ENCODE results near the gene ZNF771.

Gene ZNF771

GRCh38 chr16:30407102-30407803 is at the start of gene ZNF771:
Gene ZNF771 (plus strand): TSS chr16:30407606. CDS start chr16:30408054, 448 bp downstream.
- DNase-seq (ENCODE audit: low spot score), result peak; percentile 95

DNA sequence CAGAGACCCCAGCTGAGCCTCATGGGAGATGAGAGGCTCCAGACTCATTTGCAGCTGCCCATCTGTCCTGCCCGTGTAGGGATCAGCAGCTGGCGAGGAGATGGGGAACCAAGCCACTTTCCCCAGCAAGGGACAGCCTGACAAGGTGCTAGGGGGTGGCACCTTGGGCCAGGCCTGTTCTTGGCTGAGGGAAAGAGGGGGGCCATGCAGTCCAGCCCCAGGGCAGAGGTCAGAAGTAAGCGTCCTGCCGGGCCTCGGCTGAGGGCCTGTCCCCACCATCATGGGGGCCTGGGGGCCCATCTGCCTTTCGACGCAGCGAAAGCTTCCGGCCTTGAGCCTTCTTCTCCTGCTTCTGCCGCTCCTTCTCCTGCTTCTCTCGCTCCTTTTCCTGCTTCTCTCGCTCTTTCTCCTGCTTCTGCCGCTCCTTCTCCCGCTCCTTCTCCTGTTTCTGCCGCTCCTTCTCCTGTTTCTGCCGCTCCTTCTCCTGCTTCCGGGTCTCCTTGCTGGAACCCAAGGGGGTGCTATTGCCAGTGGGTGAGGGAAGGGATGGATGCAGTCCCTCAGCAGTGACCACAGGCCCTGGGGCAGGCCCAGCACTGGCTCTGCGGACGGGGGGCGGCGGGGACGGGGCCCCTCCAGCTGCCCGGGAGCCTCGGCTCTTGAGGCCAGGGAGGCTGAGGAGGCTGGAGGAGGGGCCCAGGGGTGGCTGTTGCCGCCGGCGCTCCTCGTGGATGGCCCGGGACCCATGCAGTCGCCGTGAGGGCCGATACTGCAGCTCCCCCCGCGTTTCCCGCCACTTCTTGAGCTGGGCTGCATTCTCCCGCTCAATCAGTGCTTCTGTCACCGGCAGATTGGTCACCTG is 49.5 kb upstream of the ZNF771 start:
- DNase-seq (ENCODE audit: low spot score), result no peak

DNA sequence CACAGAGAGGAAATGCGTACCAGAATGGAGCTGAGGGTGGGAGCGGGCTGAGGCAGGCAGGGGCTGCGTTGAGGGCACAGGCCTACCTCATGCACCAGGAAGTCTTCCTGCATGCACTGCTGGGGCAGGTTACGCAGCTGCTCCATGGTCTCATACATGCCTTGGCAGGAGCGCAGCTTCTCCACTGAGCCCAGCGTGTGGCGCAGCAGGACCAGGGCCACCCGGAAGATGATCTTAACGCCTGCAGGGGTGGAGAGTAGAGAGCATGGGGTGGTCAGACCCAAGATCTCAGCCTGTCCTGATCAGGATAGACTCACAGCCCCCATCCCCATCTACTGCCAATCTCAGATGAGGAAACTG is 48.8 kb upstream of the ZNF771 start:
- no peak for DNase-seq (ENCODE audit: low spot score)

DNA sequence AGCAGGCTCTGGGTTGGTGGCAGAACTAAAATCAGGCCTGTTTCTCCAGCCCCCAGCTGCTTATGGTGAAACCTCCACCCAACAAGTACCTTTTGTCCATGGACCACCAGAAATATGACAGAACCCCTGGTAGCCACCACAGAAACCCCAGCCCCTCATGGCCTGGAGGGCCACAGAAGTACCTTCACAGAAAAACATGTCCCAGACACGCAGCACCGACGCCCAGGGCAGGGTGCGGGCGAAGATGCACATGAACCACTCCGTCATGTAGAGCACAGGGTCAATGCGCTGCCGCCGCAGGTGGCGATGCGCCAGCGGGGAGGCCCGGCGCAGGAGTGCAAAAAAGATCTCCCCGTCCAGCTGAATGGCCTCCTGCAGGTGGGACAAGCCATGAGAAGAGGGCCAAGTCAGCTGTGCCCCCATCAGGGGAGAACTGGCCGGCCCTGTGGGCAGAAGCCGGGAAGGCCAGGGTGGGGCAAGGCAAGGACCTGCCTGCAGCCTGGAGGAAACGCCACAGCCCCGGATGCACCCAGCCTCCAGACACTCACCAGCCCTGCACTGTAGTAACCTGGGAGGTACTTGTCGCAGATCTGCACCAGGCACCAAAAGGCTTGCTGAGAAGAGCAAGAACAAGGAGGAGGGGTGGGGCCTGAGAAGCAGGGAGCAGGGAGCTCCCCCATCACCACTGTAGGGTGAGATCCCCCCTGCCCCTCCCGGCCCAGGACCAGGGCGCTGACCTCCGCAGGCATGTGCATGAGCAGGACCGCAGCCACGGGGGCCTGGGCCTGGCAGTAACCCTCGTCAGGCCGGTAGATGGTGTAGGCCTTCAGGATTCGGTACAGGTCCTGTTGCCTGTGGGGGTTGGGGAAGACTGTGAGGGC is 48.2 kb upstream of the ZNF771 start:
- no peak for DNase-seq (ENCODE audit: low spot score)

GRCh38 chr16:30359871-30360170 is 47.6 kb upstream of the ZNF771 start:
- no peak for DNase-seq (ENCODE audit: low spot score)

- DNase-seq (ENCODE audit: low spot score), result no peak
Observed at GRCh38 chr16:30361180-30361579, 46.2 kb upstream of the ZNF771 start.

DNA sequence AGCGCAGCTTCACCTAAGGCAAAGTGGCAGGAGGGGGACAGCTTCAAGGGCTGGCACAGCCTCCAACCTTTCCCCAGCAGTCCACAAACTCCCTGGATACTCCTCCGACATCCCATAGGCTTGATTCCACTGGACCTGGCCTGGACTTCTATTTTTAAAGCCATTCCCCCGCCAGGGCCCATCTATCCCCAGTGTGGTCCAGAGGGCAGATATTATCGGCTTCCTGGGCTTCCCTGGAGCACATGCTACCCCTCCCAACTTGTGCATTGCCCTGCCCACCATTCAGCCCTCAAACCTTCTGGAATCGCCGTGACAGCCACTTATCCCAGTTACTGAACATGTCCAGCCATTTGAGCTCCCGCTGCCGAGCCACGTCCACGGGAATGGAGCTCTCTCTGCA is 42.2 kb upstream of the ZNF771 start:
- DNase-seq (ENCODE audit: low spot score), result no peak

DNA sequence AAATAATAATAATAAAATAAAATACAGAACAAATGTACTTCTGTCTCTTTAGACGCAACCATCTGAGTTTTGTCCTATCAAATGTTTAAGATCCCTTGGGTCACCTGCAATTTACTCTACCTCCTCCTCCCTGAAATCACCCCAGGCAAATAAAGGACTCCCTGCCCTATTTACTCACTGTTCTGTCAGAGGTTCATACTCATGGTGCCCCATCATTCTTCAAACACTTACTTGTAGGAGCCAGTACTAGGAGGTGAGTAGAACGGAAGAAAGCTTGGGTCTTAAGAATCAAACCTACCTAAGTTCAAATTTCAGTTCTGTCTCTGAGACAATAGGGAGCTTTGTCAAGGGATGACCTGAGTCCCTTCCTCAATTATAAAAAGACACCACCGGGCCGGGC is 40.9 kb upstream of the ZNF771 start:
- DNase-seq (ENCODE audit: low spot score), result no peak

GRCh38 chr16:30367349-30368009 is 39.9 kb upstream of the ZNF771 start:
- DNase-seq (ENCODE audit: low spot score), result no peak

GRCh38 chr16:30368122-30368791 is 39.1 kb upstream of the ZNF771 start:
- peak; percentile 63 for DNase-seq (ENCODE audit: low spot score)

- no peak for DNase-seq (ENCODE audit: low spot score)
Observed at GRCh38 chr16:30368792-30369090, 38.7 kb upstream of the ZNF771 start.

GRCh38 chr16:30369091-30369937 is 38.1 kb upstream of the ZNF771 start:
- DNase-seq (ENCODE audit: low spot score), result no peak

- no peak for DNase-seq (ENCODE audit: low spot score)
Observed at GRCh38 chr16:30369938-30370455, 37.4 kb upstream of the ZNF771 start.

- peak; percentile 96 for DNase-seq (ENCODE audit: low spot score)
Observed at GRCh38 chr16:30370456-30371247, 36.8 kb upstream of the ZNF771 start, which contains the start of gene TBC1D10B. Gene TBC1D10B (minus strand): TSS chr16:30370494. CDS start chr16:30370183, 311 bp downstream.

GRCh38 chr16:30371248-30371816 is 36.1 kb upstream of the ZNF771 start:
- no peak for DNase-seq (ENCODE audit: low spot score)

DNA sequence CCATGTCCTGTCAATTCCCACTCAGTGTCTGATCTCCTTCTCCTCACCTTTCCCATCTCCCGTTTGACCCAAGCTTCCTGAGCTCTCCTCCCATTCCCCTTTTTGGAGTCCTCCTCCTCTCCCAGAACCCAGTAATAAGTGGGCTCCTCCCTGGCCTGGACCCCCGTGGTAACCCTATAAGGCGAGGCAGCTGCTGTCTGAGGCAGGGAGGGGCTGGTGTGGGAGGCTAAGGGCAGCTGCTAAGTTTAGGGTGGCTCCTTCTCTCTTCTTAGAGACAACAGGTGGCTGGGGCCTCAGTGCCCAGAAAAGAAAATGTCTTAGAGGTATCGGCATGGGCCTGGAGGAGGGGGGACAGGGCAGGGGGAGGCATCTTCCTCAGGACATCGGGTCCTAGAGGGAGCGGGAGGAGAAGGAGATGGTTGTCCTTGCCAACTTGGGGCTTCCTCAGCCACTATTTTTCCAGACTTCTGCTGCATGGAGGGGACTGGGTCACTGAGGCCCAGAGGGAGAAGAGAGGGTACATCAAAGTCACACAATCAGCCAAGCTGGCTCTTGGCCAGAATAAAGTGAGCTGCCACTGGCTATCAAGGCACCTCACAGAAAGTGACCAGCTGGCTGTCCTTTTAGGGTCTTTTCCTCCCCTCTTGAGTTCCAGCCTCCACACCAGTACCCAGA is 35.2 kb upstream of the ZNF771 start:
- DNase-seq (ENCODE audit: low spot score), result no peak

DNA sequence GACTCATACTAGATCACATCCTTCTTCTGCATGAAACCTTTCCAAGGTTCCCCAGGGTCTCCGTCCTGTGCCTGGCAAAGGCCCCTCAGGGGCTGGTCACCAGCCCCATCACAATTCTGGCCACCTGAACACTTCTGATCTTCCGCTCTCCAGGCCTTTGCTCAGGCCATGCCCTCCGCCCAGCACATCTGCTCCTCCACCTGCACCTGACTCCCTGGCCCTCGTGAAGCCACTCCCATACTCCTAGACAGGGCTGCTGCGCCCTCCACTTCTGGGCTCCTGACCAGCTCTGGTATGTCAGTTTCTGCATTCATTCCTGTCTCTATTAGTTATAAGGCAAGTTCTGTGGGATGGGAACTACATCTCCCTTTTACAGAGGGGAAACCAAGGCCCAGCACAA is 34.7 kb upstream of the ZNF771 start:
- no peak for DNase-seq (ENCODE audit: low spot score)

DNA sequence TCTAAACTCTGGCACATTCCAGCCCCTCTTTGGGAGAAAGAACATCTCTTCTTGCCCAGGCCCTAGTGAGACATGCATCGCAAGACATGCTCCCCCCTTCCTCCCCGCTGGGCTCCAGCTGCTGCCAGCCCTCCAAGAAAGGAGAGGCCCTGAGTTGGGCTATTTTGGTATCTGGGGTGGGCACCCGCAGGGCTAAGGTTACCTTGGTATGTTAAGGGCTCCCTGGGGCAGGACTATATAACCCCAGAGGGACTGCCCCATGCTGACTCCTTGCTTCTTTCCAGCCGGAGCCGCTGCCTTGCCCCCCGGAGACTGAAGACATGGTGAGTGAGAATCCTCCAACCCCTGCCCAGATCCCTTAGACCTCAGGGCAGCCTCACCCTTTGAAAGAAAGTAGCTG is 32.9 kb upstream of the ZNF771 start, which contains the start of gene MYL11:
Gene MYL11, plus strand, starts transcription at position 265 of the 400 bp plus-strand sequence. Its CDS starts 56 bp downstream, at position 321.
- no peak for DNase-seq (ENCODE audit: low spot score)

GRCh38 chr16:30375864-30376263 is 31.5 kb upstream of the ZNF771 start:
- no peak for DNase-seq (ENCODE audit: low spot score)

Data from AG20443 (cell line).